Keratinocyte (primary cell): ENCODE results near the gene PEAK3. TPM values are rescaled to one million over a fixed set of nuclear protein-coding genes. Genes with fewer than 3 reads are reported as not detected.

Source experiments
- DNase-seq: peaks from one replicate; pipeline ENCODE4 v3.0.0-alpha.2; 2011; ENCODE audit warnings: low read depth, missing footprints, low spot score
- FAIRE-seq: peaks from 2 replicates; lab custom pipeline; 2011; peaks lifted over from hg19 to GRCh38; lab: Jason Lieb, UNC
- H2AFZ ChIP-seq: 2 replicates; pipeline ENCODE4 v1.6.0; 2012; ENCODE audit warnings: low read length, control low read depth, inconsistent platforms; ENCODE audit not compliant: control insufficient read depth
- H3K27ac ChIP-seq: 2 replicates; pipeline ENCODE4 v1.5.1; 2011; ENCODE audit warnings: low read length; ENCODE audit not compliant: control insufficient read depth, insufficient read depth
- H3K27me3 ChIP-seq: 3 replicates; pipeline ENCODE4 v1.6.0; 2011; ENCODE audit warnings: low read length; ENCODE audit not compliant: control insufficient read depth, insufficient read depth; ENCODE audit errors: extremely low read depth
- H3K36me3 ChIP-seq, 2 experiments: 2 replicates in 1 of 2; 3 replicates in 1 of 2; pipeline ENCODE4 v1.5.1; 2011; ENCODE audit warnings: low read length in 2 of 2, mild to moderate bottlenecking in 1 of 2; ENCODE audit not compliant: control insufficient read depth in 2 of 2, insufficient read depth in 2 of 2; ENCODE audit errors: extremely low read depth in 1 of 2
- H3K4me1 ChIP-seq: 3 replicates; pipeline ENCODE4 v1.5.1; 2011; ENCODE audit warnings: low read length; ENCODE audit not compliant: control insufficient read depth, insufficient read depth; ENCODE audit errors: extremely low read depth
- H3K4me2 ChIP-seq: 3 replicates; pipeline ENCODE4 v1.6.0; 2011; ENCODE audit warnings: low read depth, low read length; ENCODE audit not compliant: control insufficient read depth, insufficient read depth; ENCODE audit errors: extremely low read depth
- H3K4me3 ChIP-seq, 3 experiments: fragments of 200-600 bp in 1 of 3; sonication (generic) in 1 of 3; 2 replicates in 2 of 3; 3 replicates in 1 of 3; pipeline ENCODE4 v1.5.1; 2011 to 2016; ENCODE audit warnings: low read length in 3 of 3, mild to moderate bottlenecking in 3 of 3, control low read depth in 2 of 3, inconsistent platforms in 1 of 3, low read depth in 1 of 3, mixed read lengths in 1 of 3, mixed run types in 1 of 3, moderate library complexity in 1 of 3; ENCODE audit not compliant: control insufficient read depth in 2 of 3, insufficient read depth in 2 of 3; ENCODE audit errors: extremely low read depth in 1 of 3
- H3K79me2 ChIP-seq: 2 replicates; pipeline ENCODE4 v1.6.0; 2012; ENCODE audit warnings: low read length; ENCODE audit not compliant: control insufficient read depth, insufficient read depth
- H3K9ac ChIP-seq: 3 replicates; pipeline ENCODE4 v1.6.0; 2011; ENCODE audit warnings: low read length; ENCODE audit not compliant: control insufficient read depth, insufficient read depth; ENCODE audit errors: extremely low read depth
- H3K9me1 ChIP-seq: 3 replicates; pipeline ENCODE4 v1.6.0; 2011; ENCODE audit warnings: low read length; ENCODE audit not compliant: control insufficient read depth, insufficient read depth; ENCODE audit errors: extremely low read depth
- H3K9me3 ChIP-seq: 2 replicates; pipeline ENCODE4 v1.5.1; 2012; ENCODE audit warnings: low read depth, low read length; ENCODE audit not compliant: control insufficient read depth
- H4K20me1 ChIP-seq: 3 replicates; pipeline ENCODE4 v1.6.0; 2011; ENCODE audit warnings: low read length; ENCODE audit not compliant: control insufficient read depth, insufficient read depth; ENCODE audit errors: extremely low read depth
- EZH2 ChIP-seq: IDR thresholded peaks from one replicate; pipeline ENCODE4 v1.6.1; 2012; ENCODE audit warnings: inconsistent platforms, mild to moderate bottlenecking, low read length, moderate library complexity
- dilution Hi-C: fragments of 300-500 bp; cut with MboI; formaldehyde crosslinking; loops from one replicate; pipeline ENCODE4 v1.7.0; 2020; ENCODE audit warnings: low sequenced_read_pairs; ENCODE audit not compliant: extremely low pct_ligation_motif_present
- polyA plus RNA-seq, 5 experiments: library from polyadenylated mRNA; depleted of rRNA in 3 of 5; stranded (reverse) in 3 of 5; stranded (forward) in 1 of 5; unstranded in 1 of 5; fragments of >200 nt; gene quantifications; 1 replicate in 1 of 5; 2 replicates in 3 of 5; 3 replicates in 1 of 5; pipeline versions ENCODE4 v1.2.1 to v1.2.3, GENCODE V29; 2011 to 2012; ENCODE audit warnings: missing spikeins in 2 of 5, low read depth in 1 of 5, low replicate concordance in 1 of 5
- TF ChIP-seq, protein P1 (sequence below), 3 experiments: IDR thresholded peaks in 1 of 3; conservative IDR thresholded peaks in 1 of 3; optimal IDR thresholded peaks in 1 of 3; 2 replicates in 2 of 3; 3 replicates in 1 of 3; pipeline versions ENCODE3 to v1.5.1; 2011; ENCODE audit warnings: low read length in 3 of 3, mild to moderate bottlenecking in 3 of 3, moderate library complexity in 2 of 3, control low read depth in 1 of 3, inconsistent platforms in 1 of 3; ENCODE audit not compliant: insufficient read depth in 2 of 3; ENCODE audit errors: extremely low read depth in 1 of 3

The PEAK3 gene
- polyA plus RNA-seq, 1 donor (not counting 4 experiments of a cell fraction or from before 2014, with no cell fraction given), result not detected

GRCh38 chr19:2306281-2306806 is 24.4 kb upstream of the PEAK3 start:
- Histone ChIP-seq H3K4me3 (no peak overlapping the region), H2AFZ (no peak overlapping the region), H3K27me3 (peaks cover 67% of the 10 kb centered on the region), H3K27ac (no peak overlapping the region), H3K9ac (no peak overlapping the region), H3K79me2 (no peaks in the 10 kb centered on the region), H3K9me1 (no peaks in the 10 kb centered on the region), H4K20me1 (no peaks in the 10 kb centered on the region), H3K4me2 (no peak overlapping the region), H3K36me3 (no peaks in the 10 kb centered on the region), H3K4me1 (no peaks in the 10 kb centered on the region), H3K9me3 (no peaks in the 10 kb centered on the region)
- dilution Hi-C loops, result no loop called here
- TF ChIP-seq EZH2, result no peak
- TF ChIP-seq, protein P1, sequence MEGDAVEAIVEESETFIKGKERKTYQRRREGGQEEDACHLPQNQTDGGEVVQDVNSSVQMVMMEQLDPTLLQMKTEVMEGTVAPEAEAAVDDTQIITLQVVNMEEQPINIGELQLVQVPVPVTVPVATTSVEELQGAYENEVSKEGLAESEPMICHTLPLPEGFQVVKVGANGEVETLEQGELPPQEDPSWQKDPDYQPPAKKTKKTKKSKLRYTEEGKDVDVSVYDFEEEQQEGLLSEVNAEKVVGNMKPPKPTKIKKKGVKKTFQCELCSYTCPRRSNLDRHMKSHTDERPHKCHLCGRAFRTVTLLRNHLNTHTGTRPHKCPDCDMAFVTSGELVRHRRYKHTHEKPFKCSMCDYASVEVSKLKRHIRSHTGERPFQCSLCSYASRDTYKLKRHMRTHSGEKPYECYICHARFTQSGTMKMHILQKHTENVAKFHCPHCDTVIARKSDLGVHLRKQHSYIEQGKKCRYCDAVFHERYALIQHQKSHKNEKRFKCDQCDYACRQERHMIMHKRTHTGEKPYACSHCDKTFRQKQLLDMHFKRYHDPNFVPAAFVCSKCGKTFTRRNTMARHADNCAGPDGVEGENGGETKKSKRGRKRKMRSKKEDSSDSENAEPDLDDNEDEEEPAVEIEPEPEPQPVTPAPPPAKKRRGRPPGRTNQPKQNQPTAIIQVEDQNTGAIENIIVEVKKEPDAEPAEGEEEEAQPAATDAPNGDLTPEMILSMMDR (optimal IDR thresholded peaks at IDR 0.05 in 1 of 3, IDR thresholded peaks at IDR 0.05 in 1 of 3, conservative IDR thresholded peaks at IDR 0.05 in 1 of 3; ENCODE audit: extremely low read depth in 1 of 3, insufficient read depth in 2 of 3, low read length in 3 of 3), result no peak
- DNase-seq, result no peak
- FAIRE-seq, result no peak

- no peak overlapping the region for H3K4me2 ChIP-seq
- no peak overlapping the region for H3K27ac ChIP-seq
- H2AFZ ChIP-seq, result no peak overlapping the region
- no peaks in the 10 kb centered on the region for H3K36me3 ChIP-seq
- no peak for TF ChIP-seq EZH2
- TF ChIP-seq, protein P1 (optimal IDR thresholded peaks at IDR 0.05 in 1 of 3, IDR thresholded peaks at IDR 0.05 in 1 of 3, conservative IDR thresholded peaks at IDR 0.05 in 1 of 3; ENCODE audit: extremely low read depth in 1 of 3, insufficient read depth in 2 of 3, low read length in 3 of 3), result no peak
- no peaks in the 10 kb centered on the region for H3K9me3 ChIP-seq
- dilution Hi-C loops, result no loop called here
- no peaks in the 10 kb centered on the region for H4K20me1 ChIP-seq
- H3K4me3 ChIP-seq, result no peak overlapping the region
- no peak for FAIRE-seq
- no peaks in the 10 kb centered on the region for H3K4me1 ChIP-seq
- peaks cover 71% of the 10 kb centered on the region for H3K27me3 ChIP-seq
- H3K79me2 ChIP-seq, result no peaks in the 10 kb centered on the region
- no peak for DNase-seq
- no peaks in the 10 kb centered on the region for H3K9me1 ChIP-seq
- no peak overlapping the region for H3K9ac ChIP-seq
These were observed 23.7 kb upstream of the PEAK3 start for GRCh38 chr19:2305452-2306280.
